Nucleus accumbens (tissue), 56 donors: Measurements from ENCODE around the gene ANKRD30B.
"Not testable (repeated sequence)": the region's sequence is repeated elsewhere in the genome, so short reads cannot be mapped to it uniquely, and the experiment has no call there.

Source experiments
- DNase-seq, 56 donors: peaks; one replicate each; lab custom pipeline; 2025; lab: John Stamatoyannopoulos, UW

Gene ANKRD30B, protein sequence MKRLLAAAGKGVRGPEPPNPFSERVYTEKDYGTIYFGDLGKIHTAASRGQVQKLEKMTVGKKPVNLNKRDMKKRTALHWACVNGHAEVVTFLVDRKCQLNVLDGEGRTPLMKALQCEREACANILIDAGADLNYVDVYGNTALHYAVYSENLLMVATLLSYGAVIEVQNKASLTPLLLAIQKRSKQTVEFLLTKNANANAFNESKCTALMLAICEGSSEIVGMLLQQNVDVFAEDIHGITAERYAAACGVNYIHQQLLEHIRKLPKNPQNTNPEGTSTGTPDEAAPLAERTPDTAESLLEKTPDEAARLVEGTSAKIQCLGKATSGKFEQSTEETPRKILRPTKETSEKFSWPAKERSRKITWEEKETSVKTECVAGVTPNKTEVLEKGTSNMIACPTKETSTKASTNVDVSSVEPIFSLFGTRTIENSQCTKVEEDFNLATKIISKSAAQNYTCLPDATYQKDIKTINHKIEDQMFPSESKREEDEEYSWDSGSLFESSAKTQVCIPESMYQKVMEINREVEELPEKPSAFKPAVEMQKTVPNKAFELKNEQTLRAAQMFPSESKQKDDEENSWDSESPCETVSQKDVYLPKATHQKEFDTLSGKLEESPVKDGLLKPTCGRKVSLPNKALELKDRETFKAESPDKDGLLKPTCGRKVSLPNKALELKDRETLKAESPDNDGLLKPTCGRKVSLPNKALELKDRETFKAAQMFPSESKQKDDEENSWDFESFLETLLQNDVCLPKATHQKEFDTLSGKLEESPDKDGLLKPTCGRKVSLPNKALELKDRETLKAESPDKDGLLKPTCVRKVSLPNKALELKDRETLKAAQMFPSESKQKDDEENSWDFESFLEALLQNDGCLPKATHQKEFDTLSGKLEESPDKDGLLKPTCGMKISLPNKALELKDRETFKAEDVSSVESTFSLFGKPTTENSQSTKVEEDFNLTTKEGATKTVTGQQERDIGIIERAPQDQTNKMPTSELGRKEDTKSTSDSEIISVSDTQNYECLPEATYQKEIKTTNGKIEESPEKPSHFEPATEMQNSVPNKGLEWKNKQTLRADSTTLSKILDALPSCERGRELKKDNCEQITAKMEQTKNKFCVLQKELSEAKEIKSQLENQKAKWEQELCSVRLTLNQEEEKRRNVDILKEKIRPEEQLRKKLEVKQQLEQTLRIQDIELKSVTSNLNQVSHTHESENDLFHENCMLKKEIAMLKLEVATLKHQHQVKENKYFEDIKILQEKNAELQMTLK (N-terminal part only)

DNA sequence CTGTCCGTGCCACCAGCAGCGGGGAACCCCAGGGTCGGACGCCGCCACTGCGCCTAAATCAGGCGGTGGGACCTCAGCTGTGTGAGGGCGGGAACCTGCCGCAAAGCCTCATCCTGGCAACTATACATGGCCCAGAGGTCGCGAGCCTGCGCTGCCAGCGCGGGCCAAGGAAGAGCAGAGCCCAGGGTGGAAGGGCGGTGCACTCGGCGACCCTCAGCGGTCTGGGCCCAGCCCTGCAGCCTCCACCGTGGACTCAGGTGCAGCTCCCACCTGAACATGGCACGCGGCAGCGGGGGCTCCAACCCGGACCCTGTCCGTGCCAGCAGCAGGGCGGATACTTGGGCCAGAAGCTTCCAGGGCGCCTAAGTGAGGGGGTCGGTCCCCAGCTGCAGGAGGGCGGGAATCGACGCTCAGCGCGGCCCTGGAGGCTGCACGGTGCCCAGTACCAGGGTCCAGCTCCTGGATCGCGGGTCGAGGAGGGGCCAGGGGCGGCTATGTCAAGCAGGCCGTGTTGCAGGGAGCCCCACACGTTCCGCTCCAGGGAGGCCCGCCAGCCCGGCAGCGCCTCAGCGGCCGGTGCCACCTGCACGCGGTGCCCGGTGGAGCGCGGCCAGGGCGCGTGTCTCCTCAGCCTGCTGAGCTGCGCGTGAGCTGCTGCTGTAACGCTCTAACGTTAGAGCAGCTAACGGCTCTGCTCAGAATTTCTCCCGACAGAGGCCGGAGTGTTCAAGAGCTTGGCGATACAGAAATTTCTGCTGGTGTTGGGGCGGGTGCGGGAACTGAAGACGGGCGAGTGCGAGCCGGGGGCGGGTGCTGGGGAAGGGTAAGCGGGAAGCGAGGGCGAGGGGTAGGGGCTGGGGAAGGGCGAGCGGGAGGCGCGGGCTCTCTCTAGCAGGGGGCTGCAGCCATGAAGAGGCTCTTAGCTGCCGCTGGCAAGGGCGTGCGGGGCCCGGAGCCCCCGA is at the start of gene ANKRD30B:
TSS of gene ANKRD30B (plus strand) at position 660 of the 962 bp plus-strand sequence. CDS start at position 908, 248 bp downstream.
- peak in 6 of 56 donors; percentile 1 to 37 (median 12) for DNase-seq

DNA sequence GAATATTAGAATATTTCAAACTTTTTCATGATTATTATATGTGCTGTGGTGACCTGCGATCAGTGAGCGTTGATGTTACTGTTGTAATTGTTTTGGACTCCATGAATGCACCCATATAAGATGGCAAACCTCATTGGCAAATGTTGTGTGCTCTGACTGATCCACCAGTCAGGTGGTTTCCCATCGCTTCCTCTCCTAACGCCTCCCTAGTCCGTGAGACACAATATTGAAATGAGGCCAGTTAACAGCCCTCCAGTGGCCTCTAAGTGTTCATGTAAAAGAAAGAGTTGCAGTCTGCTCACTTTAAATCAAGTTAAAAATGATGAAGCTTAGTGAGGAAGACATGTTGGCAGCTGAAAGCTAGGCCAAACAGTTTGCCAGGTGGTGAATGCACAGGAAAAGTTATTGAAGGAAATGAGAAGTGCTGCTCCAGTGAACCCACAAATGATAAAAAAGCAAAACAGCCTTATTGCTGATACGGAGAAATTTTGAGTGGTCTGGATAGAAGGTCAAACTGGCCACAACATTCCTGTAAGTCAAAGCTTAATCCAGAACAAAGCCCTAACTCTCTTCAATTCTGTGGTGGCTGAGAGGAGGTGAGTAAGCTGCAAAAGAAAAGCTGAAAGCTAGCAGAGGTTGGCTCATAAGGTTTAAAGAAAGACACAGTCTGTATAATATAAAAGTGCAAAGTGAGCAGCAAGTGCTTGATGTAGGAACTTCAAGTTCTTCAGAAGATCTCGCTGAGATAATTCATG is 46.5 kb upstream of the ANKRD30B start:
- DNase-seq: not testable (repeated sequence)

DNA sequence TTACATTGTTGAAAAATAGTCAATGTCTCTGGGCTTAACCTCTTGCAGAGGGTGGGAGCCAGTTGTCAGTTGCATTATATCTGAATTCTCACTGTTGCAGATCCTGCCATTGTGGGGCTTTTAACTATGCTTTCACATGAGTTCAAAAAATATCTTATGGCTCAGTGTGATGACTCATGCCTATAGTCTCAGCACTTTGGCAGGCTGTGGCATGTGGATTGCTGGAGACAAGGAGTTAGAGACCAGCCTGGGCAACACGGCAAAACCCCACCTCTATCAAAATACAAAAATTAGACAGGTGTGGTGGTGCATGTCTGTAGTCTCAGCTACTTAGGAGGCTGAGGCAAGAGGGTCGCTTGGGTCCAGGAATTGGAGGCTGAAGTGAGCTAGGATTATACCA is 38.2 kb upstream of the ANKRD30B start:
- DNase-seq: not testable (repeated sequence)

DNA sequence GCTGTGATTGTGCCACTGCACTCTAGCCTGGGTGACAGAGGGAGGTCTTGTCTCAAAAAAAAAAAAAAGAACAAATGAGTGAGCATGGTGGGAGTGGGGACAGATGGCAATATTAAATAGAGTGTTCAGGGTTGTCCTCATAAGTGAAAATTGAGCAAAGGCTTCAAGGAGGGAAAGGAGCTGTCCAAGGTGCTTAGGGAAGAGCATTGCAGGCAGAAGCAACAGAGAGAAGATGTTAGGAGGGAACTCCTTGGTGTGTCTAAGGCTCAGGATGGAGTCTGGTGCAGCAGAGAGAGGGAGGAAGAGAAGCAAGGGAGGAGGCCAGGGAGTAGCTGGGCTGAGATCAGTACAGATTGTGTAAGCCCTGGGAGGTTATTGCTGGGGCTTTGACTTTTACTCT is 26.4 kb upstream of the ANKRD30B start:
- DNase-seq: not testable (repeated sequence)

DNA sequence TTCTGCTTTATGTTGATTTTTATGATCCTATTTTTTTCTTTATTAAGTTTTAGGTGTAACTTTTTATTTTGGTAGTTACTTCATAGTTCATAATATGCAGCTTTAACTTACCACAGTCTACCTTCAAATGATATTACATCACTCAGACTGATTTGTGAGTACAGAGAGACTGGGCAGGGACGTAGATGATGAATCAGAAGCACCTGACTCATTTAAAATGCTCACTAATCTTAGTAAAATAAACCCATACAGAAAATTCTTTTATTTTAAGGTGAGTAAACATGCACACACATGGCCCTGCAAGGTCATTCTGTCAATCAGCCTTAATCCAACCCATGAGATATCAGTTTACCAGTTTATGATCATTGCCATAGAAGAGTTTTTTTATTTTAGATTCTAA is 8.9 kb upstream of the ANKRD30B start:
- DNase-seq: not testable (repeated sequence)

DNA sequence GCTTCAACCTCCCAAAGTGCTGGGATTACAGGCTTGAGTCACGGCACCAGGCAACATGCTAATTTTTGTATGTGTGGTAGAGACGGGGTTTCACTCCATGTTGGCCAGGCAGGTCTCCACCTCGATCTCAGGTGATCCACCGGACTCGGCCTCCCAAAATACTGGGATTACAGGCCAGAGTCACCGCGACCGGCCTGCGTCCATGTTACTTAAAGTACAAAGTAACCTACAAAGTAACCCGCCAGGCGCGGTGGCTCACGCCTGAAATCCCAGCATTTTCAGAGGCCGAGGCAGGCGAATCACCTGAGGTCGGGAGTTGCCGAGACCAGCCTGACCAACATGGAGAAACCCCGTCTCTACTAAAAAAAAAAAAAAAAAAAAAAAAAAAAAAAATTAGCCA is 1.1 kb upstream of the ANKRD30B start:
- DNase-seq: no peak

DNA sequence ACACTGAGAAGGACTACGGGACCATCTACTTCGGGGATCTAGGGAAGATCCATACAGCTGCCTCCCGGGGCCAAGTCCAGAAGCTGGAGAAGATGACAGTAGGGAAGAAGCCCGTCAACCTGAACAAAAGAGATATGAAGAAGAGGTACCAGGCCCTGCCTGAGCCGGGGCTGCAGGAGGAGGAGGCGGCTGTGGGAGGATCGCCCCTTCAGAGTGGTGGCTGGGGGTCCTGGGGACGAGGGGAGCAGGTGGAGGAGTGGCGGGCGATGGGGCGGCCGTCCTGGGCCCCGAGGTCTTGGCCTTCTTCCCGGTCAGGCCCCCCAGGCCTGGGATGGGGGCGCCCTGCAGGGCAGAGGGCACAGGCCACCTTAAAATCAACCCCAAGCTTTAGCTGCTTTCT is 524 bp downstream of the ANKRD30B start:
- no peak for DNase-seq

DNA sequence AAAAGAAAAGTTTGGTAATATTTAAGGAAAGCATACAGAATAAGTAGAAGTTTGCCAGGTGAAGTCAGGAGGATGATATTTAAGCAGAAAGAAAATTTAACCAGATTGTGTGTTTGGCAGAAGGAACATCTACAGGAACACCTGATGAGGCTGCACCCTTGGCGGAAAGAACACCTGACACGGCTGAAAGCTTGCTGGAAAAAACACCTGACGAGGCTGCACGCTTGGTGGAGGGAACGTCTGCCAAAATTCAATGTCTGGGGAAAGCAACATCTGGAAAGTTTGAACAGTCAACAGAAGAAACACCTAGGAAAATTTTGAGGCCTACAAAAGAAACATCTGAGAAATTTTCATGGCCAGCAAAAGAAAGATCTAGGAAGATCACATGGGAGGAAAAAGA is 15.6 kb downstream of the ANKRD30B start:
- DNase-seq: not testable (repeated sequence)

DNA sequence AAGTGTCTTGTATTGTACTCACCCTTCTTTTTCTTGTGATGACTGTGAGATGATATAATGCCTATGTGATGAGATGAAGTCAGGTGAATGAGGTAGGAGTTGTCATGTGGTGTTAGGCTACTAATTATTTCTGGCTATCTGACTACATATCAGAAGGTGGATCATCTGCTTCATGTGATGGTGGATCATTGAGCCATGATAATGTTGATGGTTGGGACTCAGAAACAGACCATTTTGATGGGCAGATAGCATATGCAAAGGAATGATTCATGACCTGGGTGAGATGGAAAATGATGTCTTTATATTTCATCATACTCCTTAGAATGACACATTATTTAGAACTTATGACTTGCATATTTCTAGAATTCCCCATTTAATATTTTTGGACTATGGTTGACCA is 19.5 kb downstream of the ANKRD30B start:
- DNase-seq: no peak

DNA sequence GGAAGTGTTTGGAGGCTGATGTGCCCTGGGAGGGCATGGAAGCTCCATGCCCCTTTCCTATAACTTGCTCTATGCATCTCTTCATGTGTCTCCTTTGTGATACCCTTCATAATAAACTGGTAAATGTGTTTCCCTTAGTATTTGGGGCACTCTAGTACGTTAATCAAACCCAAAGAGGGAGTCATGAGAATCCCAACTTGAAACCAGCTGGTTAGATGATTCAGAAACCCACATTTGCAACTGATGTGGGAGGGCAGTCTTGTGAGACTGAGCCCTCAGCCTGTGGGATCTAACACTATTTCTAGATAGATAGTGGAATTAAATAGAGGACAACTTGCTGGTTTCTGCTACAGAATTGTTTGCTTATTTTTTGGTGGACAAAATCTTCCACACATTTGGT is 20.3 kb downstream of the ANKRD30B start:
- no peak for DNase-seq

DNA sequence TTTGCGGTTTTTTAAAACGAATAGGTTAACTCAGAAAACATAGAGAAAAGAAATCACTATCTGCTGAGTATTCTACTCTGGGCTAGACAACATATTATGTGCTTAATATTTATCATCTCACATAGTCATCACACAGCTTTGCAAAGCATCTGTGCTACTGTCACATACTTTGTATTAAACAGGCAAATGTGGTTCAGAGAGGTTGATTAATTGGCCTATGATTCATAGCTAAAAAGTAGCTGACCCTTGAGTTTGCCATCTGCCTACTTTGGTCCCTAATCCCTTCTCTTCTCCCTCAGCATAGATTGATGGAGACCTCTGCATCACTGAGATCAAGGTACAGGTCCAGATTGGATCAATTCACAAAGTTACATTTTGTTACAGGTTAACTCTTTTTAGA is 21.4 kb downstream of the ANKRD30B start:
- no peak for DNase-seq

DNA sequence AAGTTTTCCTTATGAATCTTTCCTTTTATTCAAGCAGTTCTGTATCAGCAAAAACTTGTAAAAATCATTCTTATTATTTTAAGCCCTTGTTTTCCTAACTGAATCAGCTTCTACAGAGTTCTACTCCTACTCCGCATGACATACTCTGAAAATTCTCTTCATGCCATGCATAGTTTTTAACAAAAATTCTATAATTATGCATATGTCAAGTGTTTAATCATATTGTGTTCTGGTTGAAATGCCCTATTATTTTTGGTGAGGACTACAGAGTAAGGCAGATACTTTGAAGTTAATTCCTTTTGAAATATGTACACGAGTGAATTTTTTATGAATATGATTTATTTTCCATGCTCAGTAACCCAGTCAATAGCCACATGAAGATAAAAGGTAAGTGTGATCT is 28.8 kb downstream of the ANKRD30B start:
- no peak for DNase-seq

DNA sequence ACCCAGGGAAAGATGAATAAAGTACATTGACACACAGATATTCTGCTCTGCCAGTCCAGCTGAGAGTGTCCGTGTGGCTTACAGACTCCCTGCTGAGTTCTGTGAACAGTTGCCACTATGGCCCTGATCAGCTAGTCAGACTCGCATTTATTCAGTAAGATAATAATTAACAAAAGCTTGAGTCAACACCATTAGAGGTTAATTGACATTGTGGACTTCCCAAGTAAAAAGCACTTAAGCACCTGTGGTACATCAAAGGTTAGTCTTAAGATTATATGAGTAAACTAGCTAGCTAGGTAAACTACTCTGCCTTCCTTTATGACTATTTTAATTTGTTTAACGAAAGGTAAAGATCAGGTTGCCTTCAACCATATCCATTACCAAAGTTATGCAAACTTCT is 33.7 kb downstream of the ANKRD30B start:
- no peak for DNase-seq

DNA sequence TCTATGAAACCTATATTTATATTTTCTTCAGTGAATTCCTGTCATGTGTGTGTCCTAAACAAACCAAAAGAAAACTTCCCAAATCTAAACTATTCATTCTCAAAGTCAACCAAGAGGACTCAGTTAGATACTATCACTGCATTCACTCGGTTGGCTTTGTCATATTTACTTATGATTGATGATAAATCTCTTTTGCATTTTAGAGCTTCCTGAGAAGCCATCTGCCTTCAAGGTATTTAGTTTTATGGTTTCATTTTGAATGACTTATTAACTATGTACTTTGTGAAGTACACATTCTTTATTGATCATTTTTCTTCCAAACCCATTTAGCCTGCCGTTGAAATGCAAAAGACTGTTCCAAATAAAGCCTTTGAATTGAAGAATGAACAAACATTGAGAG is 36.2 kb downstream of the ANKRD30B start:
- DNase-seq: no peak

DNA sequence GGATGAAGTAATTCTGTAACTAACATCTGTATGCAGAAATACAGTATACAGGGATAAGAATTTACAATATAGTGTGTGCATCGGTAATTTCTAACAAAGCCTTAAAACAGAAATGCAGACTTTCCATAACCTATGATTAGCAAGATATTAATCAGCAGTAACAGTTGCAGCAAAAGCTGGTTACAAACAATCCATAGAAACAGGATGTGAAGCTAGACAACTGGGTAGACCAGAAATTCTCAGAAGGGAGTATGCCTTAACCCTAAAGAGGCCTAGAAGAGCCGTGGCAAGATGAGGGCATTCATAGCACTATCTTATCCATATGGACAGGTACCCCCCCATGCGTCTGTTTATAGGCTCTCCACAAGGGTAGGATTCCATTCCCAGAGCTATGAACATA is 48.9 kb downstream of the ANKRD30B start:
- not testable (repeated sequence) for DNase-seq

DNA sequence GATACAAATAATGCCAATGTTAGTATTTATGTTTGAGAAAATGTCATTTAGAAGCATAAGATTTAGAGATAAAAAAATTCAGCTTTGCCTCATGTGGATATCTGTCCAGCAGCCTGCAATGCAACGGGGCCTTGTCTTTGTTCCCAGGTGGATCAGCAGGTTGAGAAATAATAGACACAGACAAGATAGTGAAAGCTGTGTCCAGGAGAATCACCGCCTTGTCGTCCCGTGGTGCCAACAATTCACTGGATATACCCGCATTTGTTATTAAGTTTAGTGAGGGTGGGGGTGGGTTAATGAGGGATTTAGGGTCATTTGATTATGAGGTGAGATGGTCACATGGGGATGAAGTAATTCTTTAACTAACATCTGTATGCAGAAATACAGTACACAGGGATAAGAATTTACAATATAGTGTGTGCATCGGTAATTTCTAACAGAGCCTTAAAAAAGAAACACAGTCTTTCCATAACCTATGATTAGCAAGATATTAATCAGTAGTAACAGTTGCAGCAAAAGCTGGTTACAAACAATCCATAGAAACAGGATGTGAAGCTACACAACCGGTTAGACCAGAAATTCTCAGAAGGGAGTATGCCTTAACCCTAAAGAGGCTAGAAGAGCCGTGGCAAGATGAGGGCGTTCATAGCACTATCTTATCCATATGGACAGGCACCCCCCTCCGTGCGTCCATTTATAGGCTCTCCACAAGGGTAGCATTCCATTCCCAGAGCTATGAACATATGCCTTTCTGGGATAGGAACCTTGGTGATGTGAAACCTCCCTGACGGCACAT is 50.2 kb downstream of the ANKRD30B start:
- DNase-seq: not testable (repeated sequence)

DNA sequence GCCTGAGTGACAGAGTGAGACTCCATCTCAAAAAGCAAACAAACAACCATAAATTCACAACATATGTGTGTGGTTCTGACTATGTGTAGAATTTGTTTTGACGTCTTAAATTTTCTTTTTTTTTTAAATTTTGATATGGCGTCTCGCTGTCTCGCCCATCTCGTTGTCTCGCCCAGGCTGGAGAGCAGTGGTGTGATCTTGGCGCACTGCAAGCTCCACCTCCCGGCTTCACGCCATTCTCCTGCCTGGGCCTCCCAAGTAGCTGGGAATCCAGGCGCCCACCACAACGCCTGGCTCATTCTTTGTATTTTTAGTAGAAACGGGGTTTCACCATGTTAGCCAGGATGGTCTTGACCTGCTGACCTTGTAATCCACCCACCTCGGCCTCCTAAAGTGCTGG is 63.1 kb downstream of the ANKRD30B start:
- DNase-seq: not testable (repeated sequence)
